GM19467 (cell line): ENCODE measurements around the gene SPTBN4.
"Not testable (repeated sequence)": the region's sequence is repeated elsewhere in the genome, so short reads cannot be mapped to it uniquely, and the experiment has no call there.

Experiments used
- ATAC-seq: cut with Tn5 transposase; IDR thresholded peaks from one replicate; pipeline ENCODE4 v1.9.1; 2021; ENCODE audit warnings: mild to moderate bottlenecking, moderate library complexity; ENCODE audit not compliant: unreplicated experiment

SPTBN4 gene

GRCh38 chr19:40583283-40583682, 116.5 kb downstream of the SPTBN4 start:
- ATAC-seq: no peak

GRCh38 chr19:40584007-40584406, 117.2 kb downstream of the SPTBN4 start:
- ATAC-seq: no peak

- no peak for ATAC-seq
Observed at GRCh38 chr19:40585241-40585981, 118.6 kb downstream of the SPTBN4 start.

- ATAC-seq: no peak
Observed at GRCh38 chr19:40585982-40586422, 119.2 kb downstream of the SPTBN4 start.

GRCh38 chr19:40586611-40587010, 119.8 kb downstream of the SPTBN4 start:
- no peak for ATAC-seq

- no peak for ATAC-seq
Observed at GRCh38 chr19:40588110-40588854, 121.5 kb downstream of the SPTBN4 start.

- ATAC-seq: no peak
Observed at GRCh38 chr19:40588926-40589569, 122.2 kb downstream of the SPTBN4 start.

GRCh38 chr19:40589591-40590429, 123.0 kb downstream of the SPTBN4 start:
- ATAC-seq: no peak

GRCh38 chr19:40590464-40591265, 123.9 kb downstream of the SPTBN4 start:
- ATAC-seq: no peak

GRCh38 chr19:40591724-40592123, 124.9 kb downstream of the SPTBN4 start:
- not testable (repeated sequence) for ATAC-seq

GRCh38 chr19:40592170-40592569, 125.4 kb downstream of the SPTBN4 start:
- ATAC-seq: no peak

GRCh38 chr19:40594255-40594654, 127.5 kb downstream of the SPTBN4 start:
- no peak for ATAC-seq

GRCh38 chr19:40594657-40595091, 127.9 kb downstream of the SPTBN4 start:
- no peak for ATAC-seq

- no peak for ATAC-seq
Observed at GRCh38 chr19:40596608-40597328, 130.0 kb downstream of the SPTBN4 start.

- no peak for ATAC-seq
Observed at GRCh38 chr19:40597329-40597838, 130.6 kb downstream of the SPTBN4 start.

GRCh38 chr19:40598121-40598917, 131.5 kb downstream of the SPTBN4 start:
- ATAC-seq: no peak

GRCh38 chr19:40598918-40599307, 132.1 kb downstream of the SPTBN4 start:
- ATAC-seq: no peak

GRCh38 chr19:40599331-40599901, 132.6 kb downstream of the SPTBN4 start:
- no peak for ATAC-seq
